ENCODE results near the gene OR2T2. TPM values are rescaled to one million over a fixed set of nuclear protein-coding genes. Genes with fewer than 3 reads are reported as not detected.
"Not testable (repeated sequence)": the region's sequence is repeated elsewhere in the genome, so short reads cannot be mapped to it uniquely, and the experiment has no call there.

The OR2T2 gene
- total RNA-seq, 1 experiment from 2014 or later, result not detected

DNA sequence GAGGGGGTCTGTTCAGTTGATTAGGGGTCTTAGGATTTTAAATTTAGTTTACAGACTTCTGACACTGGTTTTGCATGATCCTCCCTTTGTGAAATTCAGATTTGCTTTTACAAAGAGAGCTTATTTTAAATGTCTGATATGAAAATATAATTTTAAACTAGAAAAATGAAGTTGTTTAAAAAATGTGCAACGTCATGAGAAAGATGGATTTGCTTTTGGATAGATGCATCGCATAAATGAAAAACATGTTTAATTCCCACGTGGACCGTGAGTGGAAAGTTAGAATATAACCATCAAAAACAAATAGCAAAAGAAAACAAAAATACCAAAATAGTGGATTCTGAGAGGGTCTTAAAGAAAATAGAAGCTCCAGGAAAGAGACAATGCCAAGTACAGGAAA lies 25.7 kb downstream of the OR2T2 start:
- ChIA-PET CTCF (no interaction called here), POLR2A (no interaction called here)
- TF ChIP-seq, protein P1, sequence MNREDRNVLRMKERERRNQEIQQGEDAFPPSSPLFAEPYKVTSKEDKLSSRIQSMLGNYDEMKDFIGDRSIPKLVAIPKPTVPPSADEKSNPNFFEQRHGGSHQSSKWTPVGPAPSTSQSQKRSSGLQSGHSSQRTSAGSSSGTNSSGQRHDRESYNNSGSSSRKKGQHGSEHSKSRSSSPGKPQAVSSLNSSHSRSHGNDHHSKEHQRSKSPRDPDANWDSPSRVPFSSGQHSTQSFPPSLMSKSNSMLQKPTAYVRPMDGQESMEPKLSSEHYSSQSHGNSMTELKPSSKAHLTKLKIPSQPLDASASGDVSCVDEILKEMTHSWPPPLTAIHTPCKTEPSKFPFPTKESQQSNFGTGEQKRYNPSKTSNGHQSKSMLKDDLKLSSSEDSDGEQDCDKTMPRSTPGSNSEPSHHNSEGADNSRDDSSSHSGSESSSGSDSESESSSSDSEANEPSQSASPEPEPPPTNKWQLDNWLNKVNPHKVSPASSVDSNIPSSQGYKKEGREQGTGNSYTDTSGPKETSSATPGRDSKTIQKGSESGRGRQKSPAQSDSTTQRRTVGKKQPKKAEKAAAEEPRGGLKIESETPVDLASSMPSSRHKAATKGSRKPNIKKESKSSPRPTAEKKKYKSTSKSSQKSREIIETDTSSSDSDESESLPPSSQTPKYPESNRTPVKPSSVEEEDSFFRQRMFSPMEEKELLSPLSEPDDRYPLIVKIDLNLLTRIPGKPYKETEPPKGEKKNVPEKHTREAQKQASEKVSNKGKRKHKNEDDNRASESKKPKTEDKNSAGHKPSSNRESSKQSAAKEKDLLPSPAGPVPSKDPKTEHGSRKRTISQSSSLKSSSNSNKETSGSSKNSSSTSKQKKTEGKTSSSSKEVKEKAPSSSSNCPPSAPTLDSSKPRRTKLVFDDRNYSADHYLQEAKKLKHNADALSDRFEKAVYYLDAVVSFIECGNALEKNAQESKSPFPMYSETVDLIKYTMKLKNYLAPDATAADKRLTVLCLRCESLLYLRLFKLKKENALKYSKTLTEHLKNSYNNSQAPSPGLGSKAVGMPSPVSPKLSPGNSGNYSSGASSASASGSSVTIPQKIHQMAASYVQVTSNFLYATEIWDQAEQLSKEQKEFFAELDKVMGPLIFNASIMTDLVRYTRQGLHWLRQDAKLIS (CRISPR knock-in tag; IDR thresholded peaks at IDR 0.05; ENCODE audit: borderline replicate concordance), result no peak
- TF ChIP-seq ELF4 (CRISPR knock-in tag; IDR thresholded peaks at IDR 0.05; ENCODE audit: low read depth) (no peak), NR3C1 (CRISPR knock-in tag; conservative IDR thresholded peaks at IDR 0.05; ENCODE audit: low read depth) (no peak), HMGA2 (CRISPR knock-in tag; IDR thresholded peaks at IDR 0.05) (no peak), ZNF317 (CRISPR knock-in tag; IDR thresholded peaks at IDR 0.05; ENCODE audit: borderline replicate concordance, low read depth) (no peak), ZNF416 (CRISPR knock-in tag; IDR thresholded peaks at IDR 0.05) (no peak), ATF1 (CRISPR knock-in tag; IDR thresholded peaks at IDR 0.05) (no peak), ZNF263 (CRISPR knock-in tag; IDR thresholded peaks at IDR 0.05; ENCODE audit: low read depth) (no peak), GABPB1 (CRISPR knock-in tag; IDR thresholded peaks at IDR 0.05) (no peak), ZNF396 (CRISPR knock-in tag; IDR thresholded peaks at IDR 0.05; ENCODE audit: borderline replicate concordance) (no peak), MXD4 (CRISPR knock-in tag; IDR thresholded peaks at IDR 0.05; ENCODE audit: borderline replicate concordance) (no peak)
- TF ChIP-seq, protein P2, sequence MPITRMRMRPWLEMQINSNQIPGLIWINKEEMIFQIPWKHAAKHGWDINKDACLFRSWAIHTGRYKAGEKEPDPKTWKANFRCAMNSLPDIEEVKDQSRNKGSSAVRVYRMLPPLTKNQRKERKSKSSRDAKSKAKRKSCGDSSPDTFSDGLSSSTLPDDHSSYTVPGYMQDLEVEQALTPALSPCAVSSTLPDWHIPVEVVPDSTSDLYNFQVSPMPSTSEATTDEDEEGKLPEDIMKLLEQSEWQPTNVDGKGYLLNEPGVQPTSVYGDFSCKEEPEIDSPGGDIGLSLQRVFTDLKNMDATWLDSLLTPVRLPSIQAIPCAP (CRISPR knock-in tag; IDR thresholded peaks at IDR 0.05), result no peak
- TF ChIP-seq, protein P3, sequence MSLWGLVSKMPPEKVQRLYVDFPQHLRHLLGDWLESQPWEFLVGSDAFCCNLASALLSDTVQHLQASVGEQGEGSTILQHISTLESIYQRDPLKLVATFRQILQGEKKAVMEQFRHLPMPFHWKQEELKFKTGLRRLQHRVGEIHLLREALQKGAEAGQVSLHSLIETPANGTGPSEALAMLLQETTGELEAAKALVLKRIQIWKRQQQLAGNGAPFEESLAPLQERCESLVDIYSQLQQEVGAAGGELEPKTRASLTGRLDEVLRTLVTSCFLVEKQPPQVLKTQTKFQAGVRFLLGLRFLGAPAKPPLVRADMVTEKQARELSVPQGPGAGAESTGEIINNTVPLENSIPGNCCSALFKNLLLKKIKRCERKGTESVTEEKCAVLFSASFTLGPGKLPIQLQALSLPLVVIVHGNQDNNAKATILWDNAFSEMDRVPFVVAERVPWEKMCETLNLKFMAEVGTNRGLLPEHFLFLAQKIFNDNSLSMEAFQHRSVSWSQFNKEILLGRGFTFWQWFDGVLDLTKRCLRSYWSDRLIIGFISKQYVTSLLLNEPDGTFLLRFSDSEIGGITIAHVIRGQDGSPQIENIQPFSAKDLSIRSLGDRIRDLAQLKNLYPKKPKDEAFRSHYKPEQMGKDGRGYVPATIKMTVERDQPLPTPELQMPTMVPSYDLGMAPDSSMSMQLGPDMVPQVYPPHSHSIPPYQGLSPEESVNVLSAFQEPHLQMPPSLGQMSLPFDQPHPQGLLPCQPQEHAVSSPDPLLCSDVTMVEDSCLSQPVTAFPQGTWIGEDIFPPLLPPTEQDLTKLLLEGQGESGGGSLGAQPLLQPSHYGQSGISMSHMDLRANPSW (CRISPR knock-in tag; conservative IDR thresholded peaks at IDR 0.05; ENCODE audit: low read depth), result no peak
- TF ChIP-seq, protein P4, sequence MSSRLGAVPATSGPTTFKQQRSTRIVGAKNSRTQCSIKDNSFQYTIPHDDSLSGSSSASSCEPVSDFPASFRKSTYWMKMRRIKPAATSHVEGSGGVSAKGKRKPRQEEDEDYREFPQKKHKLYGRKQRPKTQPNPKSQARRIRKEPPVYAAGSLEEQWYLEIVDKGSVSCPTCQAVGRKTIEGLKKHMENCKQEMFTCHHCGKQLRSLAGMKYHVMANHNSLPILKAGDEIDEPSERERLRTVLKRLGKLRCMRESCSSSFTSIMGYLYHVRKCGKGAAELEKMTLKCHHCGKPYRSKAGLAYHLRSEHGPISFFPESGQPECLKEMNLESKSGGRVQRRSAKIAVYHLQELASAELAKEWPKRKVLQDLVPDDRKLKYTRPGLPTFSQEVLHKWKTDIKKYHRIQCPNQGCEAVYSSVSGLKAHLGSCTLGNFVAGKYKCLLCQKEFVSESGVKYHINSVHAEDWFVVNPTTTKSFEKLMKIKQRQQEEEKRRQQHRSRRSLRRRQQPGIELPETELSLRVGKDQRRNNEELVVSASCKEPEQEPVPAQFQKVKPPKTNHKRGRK (CRISPR knock-in tag; IDR thresholded peaks at IDR 0.05; ENCODE audit: borderline replicate concordance), result no peak
- TF ChIP-seq, protein P5, sequence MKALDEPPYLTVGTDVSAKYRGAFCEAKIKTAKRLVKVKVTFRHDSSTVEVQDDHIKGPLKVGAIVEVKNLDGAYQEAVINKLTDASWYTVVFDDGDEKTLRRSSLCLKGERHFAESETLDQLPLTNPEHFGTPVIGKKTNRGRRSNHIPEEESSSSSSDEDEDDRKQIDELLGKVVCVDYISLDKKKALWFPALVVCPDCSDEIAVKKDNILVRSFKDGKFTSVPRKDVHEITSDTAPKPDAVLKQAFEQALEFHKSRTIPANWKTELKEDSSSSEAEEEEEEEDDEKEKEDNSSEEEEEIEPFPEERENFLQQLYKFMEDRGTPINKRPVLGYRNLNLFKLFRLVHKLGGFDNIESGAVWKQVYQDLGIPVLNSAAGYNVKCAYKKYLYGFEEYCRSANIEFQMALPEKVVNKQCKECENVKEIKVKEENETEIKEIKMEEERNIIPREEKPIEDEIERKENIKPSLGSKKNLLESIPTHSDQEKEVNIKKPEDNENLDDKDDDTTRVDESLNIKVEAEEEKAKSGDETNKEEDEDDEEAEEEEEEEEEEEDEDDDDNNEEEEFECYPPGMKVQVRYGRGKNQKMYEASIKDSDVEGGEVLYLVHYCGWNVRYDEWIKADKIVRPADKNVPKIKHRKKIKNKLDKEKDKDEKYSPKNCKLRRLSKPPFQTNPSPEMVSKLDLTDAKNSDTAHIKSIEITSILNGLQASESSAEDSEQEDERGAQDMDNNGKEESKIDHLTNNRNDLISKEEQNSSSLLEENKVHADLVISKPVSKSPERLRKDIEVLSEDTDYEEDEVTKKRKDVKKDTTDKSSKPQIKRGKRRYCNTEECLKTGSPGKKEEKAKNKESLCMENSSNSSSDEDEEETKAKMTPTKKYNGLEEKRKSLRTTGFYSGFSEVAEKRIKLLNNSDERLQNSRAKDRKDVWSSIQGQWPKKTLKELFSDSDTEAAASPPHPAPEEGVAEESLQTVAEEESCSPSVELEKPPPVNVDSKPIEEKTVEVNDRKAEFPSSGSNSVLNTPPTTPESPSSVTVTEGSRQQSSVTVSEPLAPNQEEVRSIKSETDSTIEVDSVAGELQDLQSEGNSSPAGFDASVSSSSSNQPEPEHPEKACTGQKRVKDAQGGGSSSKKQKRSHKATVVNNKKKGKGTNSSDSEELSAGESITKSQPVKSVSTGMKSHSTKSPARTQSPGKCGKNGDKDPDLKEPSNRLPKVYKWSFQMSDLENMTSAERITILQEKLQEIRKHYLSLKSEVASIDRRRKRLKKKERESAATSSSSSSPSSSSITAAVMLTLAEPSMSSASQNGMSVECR (CRISPR knock-in tag; IDR thresholded peaks at IDR 0.05; ENCODE audit: borderline replicate concordance), result no peak
- TF ChIP-seq, protein P6, sequence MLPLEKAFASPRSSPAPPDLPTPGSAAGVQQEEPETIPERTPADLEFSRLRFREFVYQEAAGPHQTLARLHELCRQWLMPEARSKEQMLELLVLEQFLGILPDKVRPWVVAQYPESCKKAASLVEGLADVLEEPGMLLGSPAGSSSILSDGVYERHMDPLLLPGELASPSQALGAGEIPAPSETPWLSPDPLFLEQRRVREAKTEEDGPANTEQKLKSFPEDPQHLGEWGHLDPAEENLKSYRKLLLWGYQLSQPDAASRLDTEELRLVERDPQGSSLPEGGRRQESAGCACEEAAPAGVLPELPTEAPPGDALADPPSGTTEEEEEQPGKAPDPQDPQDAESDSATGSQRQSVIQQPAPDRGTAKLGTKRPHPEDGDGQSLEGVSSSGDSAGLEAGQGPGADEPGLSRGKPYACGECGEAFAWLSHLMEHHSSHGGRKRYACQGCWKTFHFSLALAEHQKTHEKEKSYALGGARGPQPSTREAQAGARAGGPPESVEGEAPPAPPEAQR (CRISPR knock-in tag; IDR thresholded peaks at IDR 0.05), result no peak
- peaks cover 39% of the 10 kb centered on the region for H3K36me3 Mint-ChIP-seq
- H3K9me3 Mint-ChIP-seq, result peaks cover 67% of the 10 kb centered on the region
- no peak overlapping the region for H3K27ac Mint-ChIP-seq
- no peak overlapping the region for H3K4me3 Mint-ChIP-seq
- ATAC-seq (no peak), DNase-seq (ENCODE audit: low spot score) (no peak)
- peaks cover 11% of the 10 kb centered on the region for H3K27me3 Mint-ChIP-seq (ENCODE audit: low read depth)
- H3K4me1 Mint-ChIP-seq, result no peaks in the 10 kb centered on the region

DNA sequence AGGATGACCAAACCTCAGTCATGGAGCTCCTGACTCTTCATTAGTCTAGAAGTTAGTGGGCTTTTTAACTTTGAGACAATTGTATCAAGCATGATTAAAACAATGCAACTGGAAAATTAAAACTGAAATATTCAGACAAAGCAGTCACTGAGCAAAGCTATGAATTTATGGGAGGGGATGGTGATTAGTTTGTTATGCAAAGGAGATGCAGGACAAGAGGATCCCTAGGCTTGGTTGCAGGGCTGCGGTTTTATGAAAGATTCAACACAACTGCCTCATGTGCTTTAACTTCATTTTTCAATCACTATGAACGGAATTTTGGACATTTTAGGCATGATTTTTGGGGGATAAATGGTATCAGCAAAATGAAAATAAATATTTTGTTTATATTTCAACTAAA lies 26.7 kb downstream of the OR2T2 start:
- CTCF ChIA-PET; DNase-seq (ENCODE audit: low spot score); POLR2A ChIA-PET; H3K4me3 Mint-ChIP-seq; ATAC-seq; H3K27ac Mint-ChIP-seq; H3K4me1 Mint-ChIP-seq: not testable (repeated sequence)
- peaks cover 11% of the 10 kb centered on the region for H3K27me3 Mint-ChIP-seq (ENCODE audit: low read depth)
- peaks cover 64% of the 10 kb centered on the region for H3K9me3 Mint-ChIP-seq
- H3K36me3 Mint-ChIP-seq, result peaks cover 38% of the 10 kb centered on the region

DNA sequence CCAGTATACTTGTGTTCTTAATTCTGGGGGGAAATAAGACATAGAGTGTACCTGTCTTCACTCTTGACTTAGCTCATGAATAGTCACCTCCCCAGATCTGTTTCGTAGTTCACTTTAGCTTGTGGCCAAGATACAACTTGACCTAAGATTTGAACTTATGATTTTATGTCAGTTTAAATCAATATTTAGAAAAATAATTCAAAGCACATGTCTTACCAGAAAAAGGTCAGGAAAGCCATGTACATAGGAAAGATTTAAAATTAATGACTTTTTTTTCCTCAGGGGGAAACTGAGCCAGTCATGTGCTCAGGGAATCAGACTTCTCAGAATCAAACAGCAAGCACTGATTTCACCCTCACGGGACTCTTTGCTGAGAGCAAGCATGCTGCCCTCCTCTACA lies 27.6 kb downstream of the OR2T2 start, which contains the start of gene OR2T3:
OR2T3 (plus strand) TSS at position 301 of the 400 bp plus-strand sequence; CDS start at position 301, 0 bp downstream.
- H3K27ac Mint-ChIP-seq; H3K4me3 Mint-ChIP-seq; POLR2A ChIA-PET; ATAC-seq; H3K27me3 Mint-ChIP-seq (ENCODE audit: low read depth); H3K4me1 Mint-ChIP-seq; CTCF ChIA-PET; DNase-seq (ENCODE audit: low spot score): not testable (repeated sequence)
- Mint-ChIP-seq H3K36me3 (peaks cover 33% of the 10 kb centered on the region), H3K9me3 (peaks cover 61% of the 10 kb centered on the region)
